ENCODE data around the gene KCTD1.
A peak's percentile ranks its signal among the peaks of the same experiment; 100 is the strongest.

Gene KCTD1

GRCh38 chr18:26565514-26565913, 17.2 kb upstream of the KCTD1 start:
- Histone ChIP-seq H3K4me2 (ENCODE audit: low read depth, low read length) (no peak overlapping the region), H3K9me2 (replicated peaks; ENCODE audit: insufficient read depth, low read length) (no peaks in the 10 kb centered on the region), H3K4me3 (ENCODE audit: low read length) (no peak overlapping the region), H3K9me3 (replicated peaks; ENCODE audit: insufficient read depth, low read length) (no peaks in the 10 kb centered on the region), H3K27me3 (replicated peaks; ENCODE audit: insufficient read depth, low read length) (no peaks in the 10 kb centered on the region), H3K9ac (ENCODE audit: low read length) (no peak overlapping the region), H3K4me1 (ENCODE audit: low read length) (no peaks in the 10 kb centered on the region), H3K79me2 (ENCODE audit: low read length) (no peaks in the 10 kb centered on the region), H3K27ac (ENCODE audit: low read length) (no peak overlapping the region), H4K20me1 (ENCODE audit: insufficient read depth, low read length) (no peaks in the 10 kb centered on the region), H3F3A (ENCODE audit: insufficient read depth, low read length) (no peaks in the 10 kb centered on the region), H2AFZ (ENCODE audit: low read length) (0 out of 2 replicates have a peak overlapping the region, but pooled peaks have one; percentile 13), H3K36me3 (replicated peaks; ENCODE audit: insufficient read depth, low read length) (no peaks in the 10 kb centered on the region)
- DNase-seq: no peak
- TF ChIP-seq, protein P1, sequence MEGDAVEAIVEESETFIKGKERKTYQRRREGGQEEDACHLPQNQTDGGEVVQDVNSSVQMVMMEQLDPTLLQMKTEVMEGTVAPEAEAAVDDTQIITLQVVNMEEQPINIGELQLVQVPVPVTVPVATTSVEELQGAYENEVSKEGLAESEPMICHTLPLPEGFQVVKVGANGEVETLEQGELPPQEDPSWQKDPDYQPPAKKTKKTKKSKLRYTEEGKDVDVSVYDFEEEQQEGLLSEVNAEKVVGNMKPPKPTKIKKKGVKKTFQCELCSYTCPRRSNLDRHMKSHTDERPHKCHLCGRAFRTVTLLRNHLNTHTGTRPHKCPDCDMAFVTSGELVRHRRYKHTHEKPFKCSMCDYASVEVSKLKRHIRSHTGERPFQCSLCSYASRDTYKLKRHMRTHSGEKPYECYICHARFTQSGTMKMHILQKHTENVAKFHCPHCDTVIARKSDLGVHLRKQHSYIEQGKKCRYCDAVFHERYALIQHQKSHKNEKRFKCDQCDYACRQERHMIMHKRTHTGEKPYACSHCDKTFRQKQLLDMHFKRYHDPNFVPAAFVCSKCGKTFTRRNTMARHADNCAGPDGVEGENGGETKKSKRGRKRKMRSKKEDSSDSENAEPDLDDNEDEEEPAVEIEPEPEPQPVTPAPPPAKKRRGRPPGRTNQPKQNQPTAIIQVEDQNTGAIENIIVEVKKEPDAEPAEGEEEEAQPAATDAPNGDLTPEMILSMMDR (IDR thresholded peaks at IDR 0.05; ENCODE audit: low read length): no peak
- no peak for TF ChIP-seq EZH2phosphoT487 (IDR thresholded peaks at IDR 0.05; ENCODE audit: low read length)

DNA sequence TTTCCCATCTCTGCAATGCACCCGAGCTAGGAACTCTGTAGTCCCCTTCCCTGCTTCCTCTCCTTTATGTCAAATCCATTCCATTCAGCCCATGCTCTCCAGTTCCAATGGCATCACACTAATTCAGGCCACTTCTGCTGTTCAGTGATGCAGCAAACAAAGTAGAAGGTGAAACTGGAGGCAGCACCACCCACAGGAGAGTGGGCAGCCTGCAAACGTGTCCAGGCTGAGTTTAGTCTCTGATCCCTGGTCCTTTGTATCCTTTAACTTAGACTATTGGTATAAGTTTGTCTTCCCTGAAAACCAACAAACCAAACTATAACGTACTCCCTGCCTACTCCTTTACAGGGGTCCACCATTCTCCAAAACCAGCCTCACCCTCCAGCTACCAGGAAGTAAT, 14.7 kb upstream of the KCTD1 start:
- Histone ChIP-seq H3K79me2 (ENCODE audit: low read length) (no peaks in the 10 kb centered on the region), H3K4me2 (ENCODE audit: low read depth, low read length) (no peak overlapping the region), H3K9me2 (replicated peaks; ENCODE audit: insufficient read depth, low read length) (no peaks in the 10 kb centered on the region), H3K4me3 (ENCODE audit: low read length) (no peak overlapping the region), H3K27ac (ENCODE audit: low read length) (no peak overlapping the region), H3K27me3 (replicated peaks; ENCODE audit: insufficient read depth, low read length) (no peaks in the 10 kb centered on the region), H2AFZ (ENCODE audit: low read length) (no peak overlapping the region), H3K9ac (ENCODE audit: low read length) (no peak overlapping the region), H3K4me1 (ENCODE audit: low read length) (no peaks in the 10 kb centered on the region), H4K20me1 (ENCODE audit: insufficient read depth, low read length) (no peaks in the 10 kb centered on the region), H3F3A (ENCODE audit: insufficient read depth, low read length) (no peaks in the 10 kb centered on the region), H3K36me3 (replicated peaks; ENCODE audit: insufficient read depth, low read length) (no peaks in the 10 kb centered on the region), H3K9me3 (replicated peaks; ENCODE audit: insufficient read depth, low read length) (no peaks in the 10 kb centered on the region)
- TF ChIP-seq EZH2phosphoT487 (IDR thresholded peaks at IDR 0.05; ENCODE audit: low read length) (no peak), EZH2 (optimal IDR thresholded peaks at IDR 0.05; ENCODE audit: low read depth, low read length) (no peak)
- TF ChIP-seq, protein P1 (IDR thresholded peaks at IDR 0.05; ENCODE audit: low read length): no peak
- no peak for DNase-seq

- Histone ChIP-seq H2AFZ (ENCODE audit: low read length) (no peak overlapping the region), H3K27ac (ENCODE audit: low read length) (no peak overlapping the region), H3K9me2 (replicated peaks; ENCODE audit: insufficient read depth, low read length) (no peaks in the 10 kb centered on the region)
Measured at GRCh38 chr18:26562568-26562967, 14.2 kb upstream of the KCTD1 start.

More at GRCh38 chr18:26562568-26562967, 14.2 kb upstream of the KCTD1 start:
- DNase-seq: no peak
- no peak overlapping the region for H3K9ac ChIP-seq (ENCODE audit: low read length)
- H3F3A ChIP-seq (ENCODE audit: insufficient read depth, low read length): no peaks in the 10 kb centered on the region
- no peaks in the 10 kb centered on the region for H4K20me1 ChIP-seq (ENCODE audit: insufficient read depth, low read length)
- no peaks in the 10 kb centered on the region for H3K36me3 ChIP-seq (replicated peaks; ENCODE audit: insufficient read depth, low read length)
- no peaks in the 10 kb centered on the region for H3K79me2 ChIP-seq (ENCODE audit: low read length)
- no peak overlapping the region for H3K4me3 ChIP-seq (ENCODE audit: low read length)
- no peaks in the 10 kb centered on the region for H3K4me1 ChIP-seq (ENCODE audit: low read length)
- no peaks in the 10 kb centered on the region for H3K27me3 ChIP-seq (replicated peaks; ENCODE audit: insufficient read depth, low read length)
- no peaks in the 10 kb centered on the region for H3K9me3 ChIP-seq (replicated peaks; ENCODE audit: insufficient read depth, low read length)
- TF ChIP-seq EZH2phosphoT487 (IDR thresholded peaks at IDR 0.05; ENCODE audit: low read length) (no peak), EZH2 (optimal IDR thresholded peaks at IDR 0.05; ENCODE audit: low read depth, low read length) (no peak)
- TF ChIP-seq, protein P1 (IDR thresholded peaks at IDR 0.05; ENCODE audit: low read length): no peak
- H3K4me2 ChIP-seq (ENCODE audit: low read depth, low read length): no peak overlapping the region

All from MM.1S (cell line).